B cell (primary cell): ENCODE results near the gene ABI2.

Source experiments
- CTCF ChIP-seq: fragments of 200-600 bp; IDR thresholded peaks from one replicate; pipeline ENCODE4 v1.8.0; 2022; ENCODE audit warnings: antibody characterized with exemption, mild to moderate bottlenecking
- EZH2 ChIP-seq: IDR thresholded peaks from 2 replicates; pipeline ENCODE4 v1.6.1; 2012; ENCODE audit warnings: borderline replicate concordance, low read depth, mild to moderate bottlenecking, moderate library complexity, low read length; ENCODE audit not compliant: insufficient read depth, poor library complexity, severe bottlenecking

DNA sequence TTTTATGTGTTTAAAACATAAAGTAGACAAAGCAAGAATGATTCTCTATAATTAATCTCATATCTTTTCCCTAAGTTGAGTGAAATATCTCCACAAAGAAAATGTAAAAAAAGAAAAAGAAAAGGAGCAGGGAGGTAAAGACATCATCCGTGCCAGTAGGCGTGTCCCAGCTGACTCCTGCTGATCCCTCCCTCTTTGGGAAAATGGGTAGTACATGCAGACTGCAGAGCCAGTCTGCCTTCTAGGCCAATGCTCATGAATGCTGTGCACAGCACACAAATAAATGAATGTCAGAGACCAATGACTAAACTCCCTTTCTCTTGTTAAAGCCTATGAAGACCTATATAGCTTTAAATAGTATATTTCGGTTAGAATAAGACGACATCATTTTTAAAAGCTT, 142.2 kb downstream of the ABI2 start:
- TF ChIP-seq CTCF = no peak
- TF ChIP-seq EZH2 = no peak
